SK-N-SH (cell line): ENCODE data around the gene LYRM2. TPM values are rescaled to one million over a fixed set of nuclear protein-coding genes. Genes with fewer than 3 reads are reported as not detected.

Experiments used
- CTCF ChIA-PET: fragments of 300-600, 350-600 bp; formaldehyde crosslinking; extraction: SDS; loops from one replicate; lab custom pipeline; 2021; lab: Yijun Ruan, JAX
- POLR2A ChIA-PET: fragments of 350-600 bp; sonication (Branson Sonifier 250); formaldehyde crosslinking; extraction: SDS; loops from one replicate; lab custom pipeline; 2020; ENCODE audit warnings: antibody characterized with exemption, inconsistent platforms; lab: Yijun Ruan, JAX
- DNase-seq: peaks from one replicate; pipeline ENCODE4 v3.0.0; 2012
- H2AFZ ChIP-seq: fragments of 200-600 bp; sonication (generic); 2 replicates; pipeline ENCODE4 v1.8.1; 2016; ENCODE audit warnings: antibody characterized with exemption, mild to moderate bottlenecking, low read depth
- H3F3A ChIP-seq: fragments of 200-600 bp; sonication (generic); replicated peaks from 2 replicates; pipeline ENCODE3; 2016; ENCODE audit warnings: antibody characterized with exemption, mild to moderate bottlenecking; ENCODE audit not compliant: insufficient read depth
- H3K27ac ChIP-seq, 2 experiments: fragments of 200-500 bp in 1 of 2; fragments of 200-600 bp in 1 of 2; sonication (Bioruptor generic) in 1 of 2; sonication (generic), shearing (Covaris generic) in 1 of 2; 2 replicates each; pipeline versions ENCODE4 v1.5.1 to v1.6.1; 2014 to 2016; ENCODE audit warnings: low read depth in 2 of 2, inconsistent platforms in 1 of 2, low read length in 1 of 2, mild to moderate bottlenecking in 1 of 2, mixed read lengths in 1 of 2
- H3K27me3 ChIP-seq: fragments of 200-600 bp; sonication (generic), shearing (Covaris generic); 2 replicates; pipeline ENCODE4 v1.6.1; 2016; ENCODE audit warnings: mixed run types; ENCODE audit not compliant: insufficient read depth
- H3K36me3 ChIP-seq, 2 experiments: fragments of 200-500 bp in 1 of 2; fragments of 200-600 bp in 1 of 2; sonication (Bioruptor generic) in 1 of 2; sonication (generic) in 1 of 2; replicated peaks in 1 of 2; 2 replicates each; pipeline versions ENCODE3 to v1.5.1; 2014 to 2016; ENCODE audit warnings: low read length in 1 of 2, mild to moderate bottlenecking in 1 of 2; ENCODE audit not compliant: insufficient read depth in 2 of 2, control insufficient read depth in 1 of 2
- H3K4me1 ChIP-seq, 2 experiments: fragments of 200-500 bp in 1 of 2; fragments of 200-600 bp in 1 of 2; sonication (Bioruptor generic) in 1 of 2; sonication (generic), shearing (Covaris generic) in 1 of 2; 2 replicates each; pipeline versions ENCODE4 v1.5.1 to v1.6.1; 2014 to 2016; ENCODE audit warnings: low read depth in 1 of 2, low read length in 1 of 2, mixed run types in 1 of 2; ENCODE audit not compliant: insufficient read depth in 2 of 2, control insufficient read depth in 1 of 2
- H3K4me2 ChIP-seq: fragments of 200-600 bp; sonication (generic), shearing (Covaris generic); 2 replicates; pipeline ENCODE4 v1.6.1; 2017; ENCODE audit warnings: mixed run types
- H3K4me3 ChIP-seq, 2 experiments: fragments of 200-500 bp in 1 of 2; fragments of 200-600 bp in 1 of 2; sonication (Bioruptor generic) in 1 of 2; sonication (generic), shearing (Covaris generic) in 1 of 2; 2 replicates each; pipeline versions ENCODE4 v1.5.1 to v1.8.1; 2014 to 2016; ENCODE audit warnings: low read depth in 2 of 2, inconsistent platforms in 1 of 2, low read length in 1 of 2, mild to moderate bottlenecking in 1 of 2, mixed read lengths in 1 of 2, moderate library complexity in 1 of 2
- H3K79me2 ChIP-seq: fragments of 200-600 bp; sonication (generic); 2 replicates; pipeline ENCODE4 v1.8.1; 2017; ENCODE audit warnings: mild to moderate bottlenecking; ENCODE audit not compliant: insufficient read depth
- H3K9ac ChIP-seq: fragments of 200-600 bp; sonication (generic); 2 replicates; pipeline ENCODE4 v1.6.1; 2017; ENCODE audit warnings: mixed run types
- H3K9me2 ChIP-seq: fragments of 200-600 bp; sonication (generic); 2 replicates; pipeline ENCODE4 v1.6.1; 2017; ENCODE audit warnings: mixed run types
- H3K9me3 ChIP-seq: fragments of 200-600 bp; sonication (generic); 2 replicates; pipeline ENCODE4 v1.6.1; 2017; ENCODE audit warnings: mixed run types, mild to moderate bottlenecking, moderate library complexity
- H4K20me1 ChIP-seq: fragments of 200-600 bp; sonication (generic); 2 replicates; pipeline ENCODE4 v1.6.1; 2017; ENCODE audit warnings: mild to moderate bottlenecking, mixed run types; ENCODE audit not compliant: insufficient read depth
- CHD2 ChIP-seq: fragments of 150-350 bp; IDR thresholded peaks from 2 replicates; pipeline ENCODE4 v1.6.1; 2018; ENCODE audit warnings: low read length; ENCODE audit not compliant: partially characterized antibody
- EP300 ChIP-seq, 2 experiments: IDR thresholded peaks; 2 replicates each; pipeline versions ENCODE4 v1.4.0 to v1.6.1; 2012; ENCODE audit warnings: borderline replicate concordance in 1 of 2, low read depth in 1 of 2, low read length in 1 of 2
- FOSL2 ChIP-seq: IDR thresholded peaks from 2 replicates; pipeline ENCODE4 v1.4.0; 2012; ENCODE audit warnings: low read depth, mild to moderate bottlenecking, moderate library complexity, borderline replicate concordance
- FOXJ3 ChIP-seq: sonication (generic); formaldehyde crosslinking; IDR thresholded peaks from 2 replicates; pipeline ENCODE4 v1.5.1; 2020; ENCODE audit warnings: mild to moderate bottlenecking, missing genetic modification reagents
- FOXM1 ChIP-seq: IDR thresholded peaks from 2 replicates; pipeline ENCODE4 v1.4.0; 2012; ENCODE audit warnings: low read depth, mild to moderate bottlenecking
- JUND ChIP-seq: IDR thresholded peaks from 2 replicates; pipeline ENCODE4 v1.4.0; 2012
- MXI1 ChIP-seq: IDR thresholded peaks from 2 replicates; pipeline ENCODE4 v1.6.1; 2012; ENCODE audit warnings: mild to moderate bottlenecking, low read depth, low read length, improper control_type of control experiment
- NRF1 ChIP-seq: IDR thresholded peaks from 2 replicates; pipeline ENCODE4 v1.6.1; 2012; ENCODE audit warnings: low read depth, mild to moderate bottlenecking, low read length
- POLR2AphosphoS5 ChIP-seq: IDR thresholded peaks from 2 replicates; pipeline ENCODE4 v1.6.1; 2012; ENCODE audit warnings: low read depth, low read length
- RAD21 ChIP-seq: IDR thresholded peaks from 2 replicates; pipeline ENCODE4 v1.6.1; 2012; ENCODE audit warnings: mild to moderate bottlenecking, low read length
- RFX5 ChIP-seq: IDR thresholded peaks from 2 replicates; pipeline ENCODE4 v1.6.1; 2012; ENCODE audit warnings: mild to moderate bottlenecking, improper control_type of control experiment, low read length
- SMC3 ChIP-seq: IDR thresholded peaks from 2 replicates; pipeline ENCODE4 v1.6.1; 2012; ENCODE audit warnings: low read depth, low read length, improper control_type of control experiment
- TAF1 ChIP-seq: IDR thresholded peaks from 2 replicates; pipeline ENCODE4 v1.6.1; 2012; ENCODE audit warnings: low read depth, mild to moderate bottlenecking, low read length, moderate library complexity, borderline replicate concordance
- TCF12 ChIP-seq: IDR thresholded peaks from 2 replicates; pipeline ENCODE4 v1.4.0; 2012
- YY1 ChIP-seq: IDR thresholded peaks from 2 replicates; pipeline ENCODE4 v1.4.0; 2012; ENCODE audit warnings: low read depth, mild to moderate bottlenecking
- WGBS: methylation state at CpG from one replicate; pipeline ENCODE4 v1.1.6; 2017; ENCODE audit warnings: low lambda C conversion rate; 5-methylcytosine and 5-hydroxymethylcytosine counted together
- polyA plus RNA-seq, 3 experiments: library from polyadenylated mRNA; depleted of rRNA; stranded (reverse); fragments of >200 nt; gene quantifications; 2 replicates each; pipeline ENCODE4 v1.2.3, GENCODE V29; 2012
- TF ChIP-seq, protein P1 (sequence below): IDR thresholded peaks from 2 replicates; pipeline ENCODE4; 2012
- TF ChIP-seq, protein P2 (sequence below): fragments of 150-350 bp; IDR thresholded peaks from 2 replicates; pipeline ENCODE4 v1.6.1; 2017; ENCODE audit warnings: antibody characterized with exemption, low read length, low read depth, borderline replicate concordance
- TF ChIP-seq, protein P3 (sequence below): IDR thresholded peaks from 2 replicates; pipeline ENCODE4 v1.4.0; 2012; ENCODE audit warnings: low read depth, borderline replicate concordance
- TF ChIP-seq, protein P4 (sequence below): IDR thresholded peaks from 2 replicates; pipeline ENCODE4 v1.6.1; 2012; ENCODE audit warnings: mild to moderate bottlenecking, low read depth, low read length, moderate library complexity

Gene LYRM2
- polyA plus RNA-seq, 1 of the 3 experiments (the other 2 are of a cell fraction), result 14.5 TPM

DNA sequence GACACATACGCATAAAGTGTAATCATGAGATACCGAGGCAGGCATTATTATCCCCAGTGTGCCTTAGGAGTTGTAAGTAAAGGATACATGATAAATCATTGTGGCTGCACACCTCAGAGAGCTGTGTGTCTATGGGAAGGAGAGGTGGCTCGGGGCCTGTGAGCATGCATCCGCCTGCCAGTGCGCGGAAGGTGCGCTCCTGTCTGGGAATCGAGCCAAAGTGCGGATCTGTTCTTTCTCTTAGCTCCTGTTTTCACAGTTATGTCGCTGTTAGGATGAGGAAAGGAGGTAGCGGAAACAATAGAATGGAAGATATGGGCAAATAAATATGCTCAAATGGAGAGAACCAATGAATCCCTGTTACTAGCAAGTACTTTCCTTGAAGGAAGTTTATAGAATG lies 107.6 kb downstream of the LYRM2 start:
- ChIA-PET POLR2A (no interaction called here), CTCF (interaction anchor here (1.0 kb wide), 1 partner anchor 43 kb away, joined by 5 read pairs; no protein-coding TSS in a partner anchor)
- TF ChIP-seq, protein P1, sequence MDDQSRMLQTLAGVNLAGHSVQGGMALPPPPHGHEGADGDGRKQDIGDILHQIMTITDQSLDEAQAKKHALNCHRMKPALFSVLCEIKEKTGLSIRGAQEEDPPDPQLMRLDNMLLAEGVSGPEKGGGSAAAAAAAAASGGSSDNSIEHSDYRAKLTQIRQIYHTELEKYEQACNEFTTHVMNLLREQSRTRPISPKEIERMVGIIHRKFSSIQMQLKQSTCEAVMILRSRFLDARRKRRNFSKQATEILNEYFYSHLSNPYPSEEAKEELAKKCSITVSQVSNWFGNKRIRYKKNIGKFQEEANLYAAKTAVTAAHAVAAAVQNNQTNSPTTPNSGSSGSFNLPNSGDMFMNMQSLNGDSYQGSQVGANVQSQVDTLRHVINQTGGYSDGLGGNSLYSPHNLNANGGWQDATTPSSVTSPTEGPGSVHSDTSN, result no peak
- peak in 1 of 2 experiments; percentile 21; a peak in 1 of 4 replicates for TF ChIP-seq EP300 (IDR thresholded peaks at IDR 0.05; ENCODE audit: borderline replicate concordance in 1 of 2, low read depth in 1 of 2, low read length in 1 of 2)
- peak; percentile 11 for TF ChIP-seq CHD2
- Histone ChIP-seq H3K27me3 (no peaks in the 10 kb centered on the region), H3K79me2 (no peaks in the 10 kb centered on the region), H3K9ac (no peak overlapping the region), H2AFZ (no peak overlapping the region), H3K4me1 (peaks cover 0 to 11% of the 10 kb centered on the region in 2 experiments; a peak in 1 of 4 replicates), H3K9me2 (no peaks in the 10 kb centered on the region), H3K4me2 (no peak overlapping the region), H3K27ac (peak overlapping the region in 1 of 2 experiments; percentile 78; a peak in 2 of 4 replicates), H3K4me3 (no peak overlapping the region), H3K36me3 (no peaks in the 10 kb centered on the region), H4K20me1 (no peaks in the 10 kb centered on the region), H3K9me3 (no peaks in the 10 kb centered on the region), H3F3A (no peaks in the 10 kb centered on the region)
- 66% methylated on average over 11 of the region's 11 CpGs for WGBS
- peak; percentile 56 for DNase-seq

DNA sequence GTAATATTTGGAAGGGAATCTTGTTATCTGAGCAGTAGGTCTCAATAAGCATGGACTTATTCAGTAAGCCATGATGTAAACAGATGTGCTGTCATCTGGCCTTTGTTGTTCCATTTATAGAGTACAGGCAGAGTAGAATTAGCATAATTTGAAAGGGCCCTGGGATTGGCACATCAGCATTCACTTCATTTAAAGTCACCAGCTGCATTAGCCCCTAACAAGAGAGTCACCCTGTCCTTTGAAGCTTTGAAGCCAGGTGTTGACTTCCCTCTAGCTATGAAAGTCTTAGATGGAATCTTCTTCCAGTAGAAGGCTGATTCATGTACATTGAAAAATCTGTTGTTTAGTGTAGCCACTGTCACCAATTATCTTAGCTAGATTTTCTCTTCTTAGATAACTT lies 109.7 kb downstream of the LYRM2 start:
- no peak overlapping the region for H3K4me3 ChIP-seq
- H3K27ac ChIP-seq, result no peak overlapping the region
- CTCF ChIA-PET, result no interaction called here
- H3F3A ChIP-seq, result no peaks in the 10 kb centered on the region
- no peaks in the 10 kb centered on the region for H3K27me3 ChIP-seq
- H2AFZ ChIP-seq, result no peak overlapping the region
- DNase-seq, result no peak
- H4K20me1 ChIP-seq, result no peaks in the 10 kb centered on the region
- H3K79me2 ChIP-seq, result no peaks in the 10 kb centered on the region
- H3K9me2 ChIP-seq, result no peaks in the 10 kb centered on the region
- H3K9ac ChIP-seq, result no peak overlapping the region
- H3K9me3 ChIP-seq, result no peaks in the 10 kb centered on the region
- H3K4me1 ChIP-seq, result peaks cover 0 to 11% of the 10 kb centered on the region in 2 experiments; a peak in 1 of 4 replicates
- POLR2A ChIA-PET, result no interaction called here
- H3K36me3 ChIP-seq, result no peaks in the 10 kb centered on the region
- H3K4me2 ChIP-seq, result no peak overlapping the region
- TF ChIP-seq POLR2AphosphoS5, result no peak
- no peak for TF ChIP-seq SMC3
- no peak for TF ChIP-seq MXI1
- TF ChIP-seq, protein P2, sequence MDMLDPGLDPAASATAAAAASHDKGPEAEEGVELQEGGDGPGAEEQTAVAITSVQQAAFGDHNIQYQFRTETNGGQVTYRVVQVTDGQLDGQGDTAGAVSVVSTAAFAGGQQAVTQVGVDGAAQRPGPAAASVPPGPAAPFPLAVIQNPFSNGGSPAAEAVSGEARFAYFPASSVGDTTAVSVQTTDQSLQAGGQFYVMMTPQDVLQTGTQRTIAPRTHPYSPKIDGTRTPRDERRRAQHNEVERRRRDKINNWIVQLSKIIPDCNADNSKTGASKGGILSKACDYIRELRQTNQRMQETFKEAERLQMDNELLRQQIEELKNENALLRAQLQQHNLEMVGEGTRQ, result no peak
- TF ChIP-seq NRF1, result no peak
- no peak for TF ChIP-seq TCF12
- TF ChIP-seq FOXJ3 (CRISPR knock-in tag), result no peak
- TF ChIP-seq TAF1, result no peak
- TF ChIP-seq RFX5, result no peak
- TF ChIP-seq CHD2, result no peak
- TF ChIP-seq, protein P3, sequence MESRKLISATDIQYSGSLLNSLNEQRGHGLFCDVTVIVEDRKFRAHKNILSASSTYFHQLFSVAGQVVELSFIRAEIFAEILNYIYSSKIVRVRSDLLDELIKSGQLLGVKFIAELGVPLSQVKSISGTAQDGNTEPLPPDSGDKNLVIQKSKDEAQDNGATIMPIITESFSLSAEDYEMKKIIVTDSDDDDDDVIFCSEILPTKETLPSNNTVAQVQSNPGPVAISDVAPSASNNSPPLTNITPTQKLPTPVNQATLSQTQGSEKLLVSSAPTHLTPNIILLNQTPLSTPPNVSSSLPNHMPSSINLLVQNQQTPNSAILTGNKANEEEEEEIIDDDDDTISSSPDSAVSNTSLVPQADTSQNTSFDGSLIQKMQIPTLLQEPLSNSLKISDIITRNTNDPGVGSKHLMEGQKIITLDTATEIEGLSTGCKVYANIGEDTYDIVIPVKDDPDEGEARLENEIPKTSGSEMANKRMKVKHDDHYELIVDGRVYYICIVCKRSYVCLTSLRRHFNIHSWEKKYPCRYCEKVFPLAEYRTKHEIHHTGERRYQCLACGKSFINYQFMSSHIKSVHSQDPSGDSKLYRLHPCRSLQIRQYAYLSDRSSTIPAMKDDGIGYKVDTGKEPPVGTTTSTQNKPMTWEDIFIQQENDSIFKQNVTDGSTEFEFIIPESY, result no peak
- no peak for TF ChIP-seq FOSL2
- no peak for TF ChIP-seq EP300 (IDR thresholded peaks at IDR 0.05; ENCODE audit: borderline replicate concordance in 1 of 2, low read depth in 1 of 2, low read length in 1 of 2)
- no peak for TF ChIP-seq YY1
- no peak for TF ChIP-seq JUND
- TF ChIP-seq FOXM1, result no peak
- TF ChIP-seq, protein P4, sequence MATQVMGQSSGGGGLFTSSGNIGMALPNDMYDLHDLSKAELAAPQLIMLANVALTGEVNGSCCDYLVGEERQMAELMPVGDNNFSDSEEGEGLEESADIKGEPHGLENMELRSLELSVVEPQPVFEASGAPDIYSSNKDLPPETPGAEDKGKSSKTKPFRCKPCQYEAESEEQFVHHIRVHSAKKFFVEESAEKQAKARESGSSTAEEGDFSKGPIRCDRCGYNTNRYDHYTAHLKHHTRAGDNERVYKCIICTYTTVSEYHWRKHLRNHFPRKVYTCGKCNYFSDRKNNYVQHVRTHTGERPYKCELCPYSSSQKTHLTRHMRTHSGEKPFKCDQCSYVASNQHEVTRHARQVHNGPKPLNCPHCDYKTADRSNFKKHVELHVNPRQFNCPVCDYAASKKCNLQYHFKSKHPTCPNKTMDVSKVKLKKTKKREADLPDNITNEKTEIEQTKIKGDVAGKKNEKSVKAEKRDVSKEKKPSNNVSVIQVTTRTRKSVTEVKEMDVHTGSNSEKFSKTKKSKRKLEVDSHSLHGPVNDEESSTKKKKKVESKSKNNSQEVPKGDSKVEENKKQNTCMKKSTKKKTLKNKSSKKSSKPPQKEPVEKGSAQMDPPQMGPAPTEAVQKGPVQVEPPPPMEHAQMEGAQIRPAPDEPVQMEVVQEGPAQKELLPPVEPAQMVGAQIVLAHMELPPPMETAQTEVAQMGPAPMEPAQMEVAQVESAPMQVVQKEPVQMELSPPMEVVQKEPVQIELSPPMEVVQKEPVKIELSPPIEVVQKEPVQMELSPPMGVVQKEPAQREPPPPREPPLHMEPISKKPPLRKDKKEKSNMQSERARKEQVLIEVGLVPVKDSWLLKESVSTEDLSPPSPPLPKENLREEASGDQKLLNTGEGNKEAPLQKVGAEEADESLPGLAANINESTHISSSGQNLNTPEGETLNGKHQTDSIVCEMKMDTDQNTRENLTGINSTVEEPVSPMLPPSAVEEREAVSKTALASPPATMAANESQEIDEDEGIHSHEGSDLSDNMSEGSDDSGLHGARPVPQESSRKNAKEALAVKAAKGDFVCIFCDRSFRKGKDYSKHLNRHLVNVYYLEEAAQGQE, result no peak
- no peak for TF ChIP-seq RAD21
